Measurements from ENCODE around the gene GORAB. TPM values are rescaled to one million over a fixed set of nuclear protein-coding genes. Genes with fewer than 3 reads are reported as not detected.

Gene GORAB
- total RNA-seq, 1 donor from 2014 or later, result 13.3 TPM

DNA sequence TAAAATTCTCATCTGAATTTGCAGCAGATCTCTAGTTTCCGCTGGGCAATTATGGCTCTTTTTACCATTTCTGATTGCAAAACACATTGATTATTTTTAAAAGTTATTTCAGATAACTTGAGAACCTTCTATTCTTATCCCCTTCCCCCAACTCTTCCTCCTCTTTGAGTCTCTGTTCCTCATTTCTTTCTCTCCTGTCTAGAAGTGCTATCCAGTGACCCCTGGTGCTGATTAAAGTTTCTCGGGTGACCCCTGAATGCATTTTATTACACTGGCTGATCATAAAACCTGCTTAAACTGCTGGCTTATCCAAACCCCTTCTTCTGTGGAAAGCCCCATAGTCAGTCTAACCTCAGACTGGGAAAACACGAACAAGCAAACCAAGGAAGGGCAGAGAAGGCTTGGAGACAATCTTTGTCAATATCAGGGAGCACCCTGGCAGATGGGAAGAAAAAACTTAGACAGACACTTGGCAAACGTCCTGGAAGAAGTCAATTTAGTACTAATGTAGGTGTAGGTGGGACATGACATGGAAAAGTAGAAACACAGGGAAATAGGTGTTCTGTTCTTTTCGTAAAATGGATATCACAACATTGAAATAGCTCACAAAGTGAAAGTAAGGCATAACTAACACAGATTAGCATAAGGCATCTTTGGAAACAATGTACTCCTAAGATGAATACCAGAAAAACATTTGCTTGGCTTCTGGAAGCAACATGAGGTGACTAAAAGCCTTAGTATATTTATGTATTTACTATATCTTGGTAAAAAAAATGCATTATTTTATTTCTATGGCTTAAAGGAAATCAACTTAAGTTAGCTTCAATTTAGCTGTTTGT is 61.4 kb downstream of the GORAB start:
- DNase-seq, result no peak

DNA sequence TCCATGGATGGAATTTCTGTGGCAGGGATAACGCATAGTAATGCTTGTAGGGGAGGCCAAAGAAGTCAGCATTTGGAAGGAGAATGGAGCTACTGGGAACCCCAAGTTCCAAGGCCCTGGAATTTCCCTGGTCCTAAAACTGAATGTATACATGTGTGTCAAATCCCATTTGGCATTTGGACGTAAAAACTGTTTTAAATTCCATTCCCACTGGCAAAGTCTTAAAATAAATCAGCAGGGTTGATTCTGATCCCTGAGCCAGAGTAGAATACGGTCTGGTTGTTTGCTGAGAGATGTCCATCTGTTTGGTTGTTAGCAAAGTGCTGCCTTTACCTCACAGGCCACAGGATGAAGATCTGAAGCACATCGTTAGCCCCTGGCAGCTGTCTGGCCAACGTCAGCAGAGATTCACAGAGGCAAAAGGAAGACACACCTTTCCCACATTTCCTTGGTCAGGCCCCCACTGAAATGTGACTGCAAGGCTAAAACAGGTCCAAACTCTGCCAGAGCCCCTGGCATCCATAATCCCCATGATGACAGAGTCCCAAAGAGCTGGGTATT is 62.2 kb downstream of the GORAB start:
- DNase-seq, result no peak

DNA sequence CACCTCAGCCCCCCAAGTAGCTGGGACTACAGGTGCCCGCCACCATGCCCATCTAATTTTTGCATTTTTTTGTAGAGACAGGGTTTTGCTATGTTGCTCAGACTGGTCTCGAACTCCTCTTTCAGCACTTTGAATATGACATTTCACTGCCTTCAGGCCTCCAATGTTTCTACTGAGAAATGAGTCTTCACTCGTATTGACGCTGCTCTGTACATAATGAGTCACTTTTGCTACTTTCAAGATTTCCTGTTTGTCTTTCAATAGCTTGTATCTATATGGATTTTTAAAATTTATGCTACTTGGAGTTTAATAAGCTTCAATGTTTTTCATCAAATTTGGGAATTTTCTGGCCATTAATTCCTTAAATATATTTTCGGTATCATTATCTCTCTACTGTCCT is 64.7 kb downstream of the GORAB start:
- no peak for DNase-seq

DNA sequence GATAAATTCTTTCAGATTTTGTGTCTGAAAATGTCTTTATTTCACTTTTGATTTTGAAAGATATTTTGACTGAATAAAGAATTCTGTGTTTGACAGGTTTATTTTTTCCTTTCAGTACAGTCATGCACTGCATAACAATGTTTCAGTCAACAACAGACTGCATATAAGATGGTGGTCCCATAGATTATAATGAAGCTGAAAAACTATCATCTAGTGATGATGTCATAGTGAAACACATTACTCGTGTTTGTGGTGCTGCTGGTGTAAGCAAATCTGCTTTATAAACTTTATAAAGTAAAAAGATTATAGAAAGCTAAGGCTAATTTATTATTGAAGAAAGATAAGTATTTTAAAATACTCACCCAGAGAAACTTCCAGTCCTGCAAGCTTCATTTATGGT is 66.7 kb downstream of the GORAB start:
- DNase-seq, result no peak

DNA sequence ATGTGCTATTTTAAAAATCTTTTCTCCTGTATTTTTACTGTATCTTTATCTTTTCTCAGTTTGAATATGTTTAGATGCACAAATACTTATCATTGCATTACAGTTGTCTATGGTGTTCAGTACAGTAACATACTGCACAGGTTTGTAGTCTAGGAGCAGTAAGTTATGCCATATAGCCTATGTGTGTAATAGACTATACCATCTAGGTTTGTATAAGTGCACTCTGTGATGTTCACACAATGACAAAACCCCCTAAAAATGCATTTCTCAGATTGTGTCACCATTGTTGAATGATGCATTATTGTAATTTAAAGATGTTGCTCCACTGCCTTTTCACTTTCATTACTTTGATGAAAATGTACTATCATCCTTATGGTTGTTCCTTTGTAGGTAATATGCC is 67.1 kb downstream of the GORAB start:
- no peak for DNase-seq

DNA sequence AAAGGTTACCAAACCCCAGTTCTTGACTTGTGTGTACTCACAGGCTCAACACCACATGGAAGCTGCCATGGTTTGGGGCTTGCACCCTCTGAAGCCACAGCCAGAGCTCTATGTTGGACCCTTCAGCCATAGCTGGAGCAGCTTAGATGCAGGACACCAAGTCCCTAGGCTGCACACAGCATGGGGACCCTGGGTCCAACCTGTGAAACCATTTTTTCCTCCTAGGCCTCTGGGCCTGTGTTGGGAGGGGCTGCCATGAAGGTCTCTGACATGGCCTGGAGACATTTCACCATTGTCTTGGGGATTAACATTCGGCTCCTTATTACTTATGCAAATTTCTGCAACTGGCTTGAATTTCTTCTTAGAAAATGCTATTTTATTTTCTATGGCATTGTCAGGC is 69.9 kb downstream of the GORAB start:
- DNase-seq, result no peak

Other genes with a start within 250 kb of the GORAB start
- gene PRRX1, start 132.0 kb downstream of the GORAB start, total RNA-seq, result 118 TPM